Colonic mucosa (tissue), 4 donors: ENCODE data around the gene ARIH2. TPM values are rescaled to one million over a fixed set of nuclear protein-coding genes. Genes with fewer than 3 reads are reported as not detected.

Source experiments
- DNase-seq: peaks from one replicate; pipeline ENCODE4 v3.0.0-alpha.2; 2020
- H3K27ac ChIP-seq: fragments of 200-600 bp; one replicate; pipeline ENCODE4 v1.8.0; 2021
- H3K27me3 ChIP-seq: fragments of 200-600 bp; one replicate; pipeline ENCODE4 v1.8.0; 2021
- H3K36me3 ChIP-seq: fragments of 200-600 bp; one replicate; pipeline ENCODE4 v1.8.0; 2021
- H3K4me1 ChIP-seq: fragments of 200-600 bp; one replicate; pipeline ENCODE4 v1.8.0; 2021; ENCODE audit warnings: mild to moderate bottlenecking
- H3K4me3 ChIP-seq: fragments of 200-600 bp; one replicate; pipeline ENCODE4 v1.8.0; 2021
- H3K9ac ChIP-seq, 2 donors: one replicate each; pipeline ENCODE4 v1.7.0; 2013; ENCODE audit warnings: control low read depth in 2 of 2, low read depth in 2 of 2, low read length in 2 of 2
- H3K9me3 ChIP-seq: fragments of 200-600 bp; one replicate; pipeline ENCODE4 v1.8.0; 2021
- intact Hi-C: fragments of 100-400 bp; cut with DNase I; formaldehyde crosslinking; loops from one replicate; pipeline ENCODE4 v1.14.1; 2022
- total RNA-seq, 2 donors: library from RNA; stranded (reverse); fragmentation: NEBNext Ultra II Directional in 1 of 2; extraction: Animal tissue kit (Norgen Biotek cat#: 25700) in 1 of 2; gene quantifications; one replicate each; pipeline ENCODE4 v1.2.1, GENCODE V29; 2021
- TF ChIP-seq, protein P1 (sequence below): fragments of 200-600 bp; IDR thresholded peaks from one replicate; pipeline ENCODE4 v1.8.0; 2022; ENCODE audit warnings: antibody characterized with exemption, mild to moderate bottlenecking
- donor health status: healthy.
- donor health status: DM: no; HTN: no; CAD: no.
- donor health status: DM: no; HTN: no; CAD: no.

The ARIH2 gene
- total RNA-seq, 2 donors from 2014 or later, result 55.6 to 77.4 TPM

GRCh38 chr3:48919215-48920138 lies 835 bp downstream of the ARIH2 start:
- peak overlapping the region; percentile 87 for H3K4me3 ChIP-seq
- no peaks in the 10 kb centered on the region for H3K9me3 ChIP-seq
- intact Hi-C loops, result loop anchor here (10.0 kb wide), 1 partner anchor 235 kb away; the partner anchor contains the start of gene NCKIPSD
- peak; percentile 34 for DNase-seq
- H3K36me3 ChIP-seq, result no peaks in the 10 kb centered on the region
- TF ChIP-seq, protein P1, sequence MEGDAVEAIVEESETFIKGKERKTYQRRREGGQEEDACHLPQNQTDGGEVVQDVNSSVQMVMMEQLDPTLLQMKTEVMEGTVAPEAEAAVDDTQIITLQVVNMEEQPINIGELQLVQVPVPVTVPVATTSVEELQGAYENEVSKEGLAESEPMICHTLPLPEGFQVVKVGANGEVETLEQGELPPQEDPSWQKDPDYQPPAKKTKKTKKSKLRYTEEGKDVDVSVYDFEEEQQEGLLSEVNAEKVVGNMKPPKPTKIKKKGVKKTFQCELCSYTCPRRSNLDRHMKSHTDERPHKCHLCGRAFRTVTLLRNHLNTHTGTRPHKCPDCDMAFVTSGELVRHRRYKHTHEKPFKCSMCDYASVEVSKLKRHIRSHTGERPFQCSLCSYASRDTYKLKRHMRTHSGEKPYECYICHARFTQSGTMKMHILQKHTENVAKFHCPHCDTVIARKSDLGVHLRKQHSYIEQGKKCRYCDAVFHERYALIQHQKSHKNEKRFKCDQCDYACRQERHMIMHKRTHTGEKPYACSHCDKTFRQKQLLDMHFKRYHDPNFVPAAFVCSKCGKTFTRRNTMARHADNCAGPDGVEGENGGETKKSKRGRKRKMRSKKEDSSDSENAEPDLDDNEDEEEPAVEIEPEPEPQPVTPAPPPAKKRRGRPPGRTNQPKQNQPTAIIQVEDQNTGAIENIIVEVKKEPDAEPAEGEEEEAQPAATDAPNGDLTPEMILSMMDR, result no peak
- no peaks in the 10 kb centered on the region for H3K4me1 ChIP-seq
- peak overlapping the region; percentile 98 for H3K27ac ChIP-seq
- peak overlapping the region; percentile 89 to 98 for H3K9ac ChIP-seq
- H3K27me3 ChIP-seq, result no peaks in the 10 kb centered on the region

- Histone ChIP-seq H3K27ac (no peak overlapping the region), H3K4me3 (no peak overlapping the region)
These were observed 8.1 kb downstream of the ARIH2 start for GRCh38 chr3:48926425-48927392.

DNA sequence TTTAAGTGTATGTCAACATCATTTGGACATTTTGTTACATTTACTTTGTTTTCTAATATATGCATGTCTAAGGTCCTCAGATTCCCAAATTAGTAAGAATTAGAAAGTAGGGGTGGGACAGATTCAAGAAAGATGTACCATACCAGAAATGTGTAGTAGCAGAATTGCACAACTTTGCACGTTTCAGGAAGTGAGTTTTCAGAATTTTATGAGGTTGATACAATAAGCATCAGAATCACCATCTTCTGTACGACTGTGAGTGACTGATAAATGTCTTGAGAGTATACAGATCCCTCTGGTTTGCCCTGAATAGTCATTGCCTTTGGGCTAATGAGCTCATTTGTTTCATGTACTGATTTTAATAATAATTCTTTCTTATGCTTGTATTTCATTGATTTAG lies 9.3 kb downstream of the ARIH2 start:
- no peaks in the 10 kb centered on the region for H3K9me3 ChIP-seq
- H3K4me1 ChIP-seq, result peaks cover 16% of the 10 kb centered on the region
- no peaks in the 10 kb centered on the region for H3K27me3 ChIP-seq
- H3K4me3 ChIP-seq, result no peak overlapping the region
- H3K27ac ChIP-seq, result no peak overlapping the region
- no peak overlapping the region for H3K9ac ChIP-seq
- DNase-seq, result no peak
- intact Hi-C loops, result no loop called here
- H3K36me3 ChIP-seq, result peaks cover 7% of the 10 kb centered on the region
- TF ChIP-seq, protein P1, result no peak

More at GRCh38 chr3:48926425-48927392, 8.1 kb downstream of the ARIH2 start:
- no peak overlapping the region for H3K9ac ChIP-seq
- no peaks in the 10 kb centered on the region for H3K27me3 ChIP-seq
- TF ChIP-seq, protein P1, result no peak
- H3K9me3 ChIP-seq, result no peaks in the 10 kb centered on the region
- no peak for DNase-seq
- H3K36me3 ChIP-seq, result peaks cover 7% of the 10 kb centered on the region
- peaks cover 16% of the 10 kb centered on the region for H3K4me1 ChIP-seq
- intact Hi-C loops, result no loop called here

DNA sequence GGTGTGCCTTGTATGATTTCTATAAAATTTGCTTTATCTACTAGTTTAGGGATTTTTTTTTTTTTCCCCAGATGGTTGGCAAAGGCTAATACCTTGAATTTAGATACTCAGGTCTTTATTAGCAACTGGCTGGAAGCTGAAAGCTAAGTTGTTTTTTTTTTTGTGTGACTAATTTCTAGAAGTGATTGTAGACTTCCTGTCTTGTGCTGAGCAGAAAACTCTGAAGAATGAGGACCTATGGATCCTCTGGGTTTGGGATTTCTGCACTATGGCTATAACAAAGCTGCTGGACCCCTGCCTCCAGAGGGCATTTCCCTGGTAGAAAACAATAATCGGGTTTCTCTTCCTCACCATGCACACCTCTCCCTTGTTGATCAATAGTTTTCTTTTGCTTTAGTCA lies 10.0 kb downstream of the ARIH2 start:
- DNase-seq, result no peak
- peaks cover 16% of the 10 kb centered on the region for H3K4me1 ChIP-seq
- no peaks in the 10 kb centered on the region for H3K9me3 ChIP-seq
- H3K4me3 ChIP-seq, result no peak overlapping the region
- TF ChIP-seq, protein P1, result no peak
- no peaks in the 10 kb centered on the region for H3K27me3 ChIP-seq
- peaks cover 7% of the 10 kb centered on the region for H3K36me3 ChIP-seq
- intact Hi-C loops, result no loop called here
- no peak overlapping the region for H3K27ac ChIP-seq
- H3K9ac ChIP-seq, result no peak overlapping the region

- intact Hi-C loops, result no loop called here
- TF ChIP-seq, protein P1, result no peak
- H3K36me3 ChIP-seq, result peaks cover 7% of the 10 kb centered on the region
- DNase-seq, result no peak
- no peak overlapping the region for H3K4me3 ChIP-seq
- peaks cover 16% of the 10 kb centered on the region for H3K4me1 ChIP-seq
- no peaks in the 10 kb centered on the region for H3K9me3 ChIP-seq
- no peak overlapping the region for H3K9ac ChIP-seq
- no peaks in the 10 kb centered on the region for H3K27me3 ChIP-seq
- H3K27ac ChIP-seq, result no peak overlapping the region
These were observed 10.9 kb downstream of the ARIH2 start for GRCh38 chr3:48929358-48930035.
